RKO (cell line): ENCODE results near the gene HSD17B13.
"Not testable (repeated sequence)": the region's sequence is repeated elsewhere in the genome, so short reads cannot be mapped to it uniquely, and the experiment has no call there.

ENCODE experiments used
- DNase-seq: peaks from one replicate; pipeline ENCODE4 v3.0.0-alpha.2; 2016; ENCODE audit warnings: low spot score

The HSD17B13 gene

GRCh38 chr4:87322754-87323153 is at the start of gene HSD17B13:
TSS of gene HSD17B13 (minus strand) at chr4:87322882. CDS start at chr4:87322841, 41 bp downstream.
- no peak for DNase-seq

GRCh38 chr4:87370068-87370467 is 47.4 kb upstream of the HSD17B13 start:
- DNase-seq, result no peak

- no peak for DNase-seq
Measured at GRCh38 chr4:87366521-87367162, 44.0 kb upstream of the HSD17B13 start.

- DNase-seq, result no peak
Measured at GRCh38 chr4:87365348-87365747, 42.7 kb upstream of the HSD17B13 start.

- DNase-seq, result no peak
Measured at GRCh38 chr4:87363552-87363951, 40.9 kb upstream of the HSD17B13 start.

GRCh38 chr4:87360338-87360935 is 37.8 kb upstream of the HSD17B13 start:
- no peak for DNase-seq

- no peak for DNase-seq
Measured at GRCh38 chr4:87359258-87359657, 36.6 kb upstream of the HSD17B13 start.

GRCh38 chr4:87356832-87357526 is 34.3 kb upstream of the HSD17B13 start:
- DNase-seq, result no peak

GRCh38 chr4:87354168-87355102 is 31.8 kb upstream of the HSD17B13 start:
- no peak for DNase-seq

- peak; percentile 44 for DNase-seq
Measured at GRCh38 chr4:87353592-87353991, 30.9 kb upstream of the HSD17B13 start.

GRCh38 chr4:87345139-87345538 is 22.5 kb upstream of the HSD17B13 start:
- DNase-seq, result no peak

- DNase-seq, result no peak
Measured at GRCh38 chr4:87342872-87343271, 20.2 kb upstream of the HSD17B13 start.

- not testable (repeated sequence) for DNase-seq
Measured at GRCh38 chr4:87341954-87342635, 19.4 kb upstream of the HSD17B13 start.

GRCh38 chr4:87339440-87339839 is 16.8 kb upstream of the HSD17B13 start:
- no peak for DNase-seq

GRCh38 chr4:87337361-87337760 is 14.7 kb upstream of the HSD17B13 start:
- DNase-seq, result no peak

- no peak for DNase-seq
Measured at GRCh38 chr4:87333267-87333666, 10.6 kb upstream of the HSD17B13 start.

- no peak for DNase-seq
Measured at GRCh38 chr4:87330761-87331160, 8.1 kb upstream of the HSD17B13 start.

- DNase-seq, result no peak
Measured at GRCh38 chr4:87327136-87327535, 4.5 kb upstream of the HSD17B13 start.

GRCh38 chr4:87326460-87326859 is 3.8 kb upstream of the HSD17B13 start:
- no peak for DNase-seq

GRCh38 chr4:87321888-87322287 is 794 bp downstream of the HSD17B13 start:
- no peak for DNase-seq

GRCh38 chr4:87317527-87317926 is 5.2 kb downstream of the HSD17B13 start:
- no peak for DNase-seq

GRCh38 chr4:87316961-87317360 is 5.7 kb downstream of the HSD17B13 start:
- no peak for DNase-seq
